Measurements from ENCODE around the gene MYL3.
"Not testable (repeated sequence)": the region's sequence is repeated elsewhere in the genome, so short reads cannot be mapped to it uniquely, and the experiment has no call there.

MYL3 gene

GRCh38 chr3:46824211-46824970, 38.9 kb downstream of the MYL3 start:
- no peak for DNase-seq (ENCODE audit: low read depth)

- DNase-seq (ENCODE audit: low read depth) = not testable (repeated sequence)
Observed at GRCh38 chr3:46823314-46823713, 39.9 kb downstream of the MYL3 start.

DNA sequence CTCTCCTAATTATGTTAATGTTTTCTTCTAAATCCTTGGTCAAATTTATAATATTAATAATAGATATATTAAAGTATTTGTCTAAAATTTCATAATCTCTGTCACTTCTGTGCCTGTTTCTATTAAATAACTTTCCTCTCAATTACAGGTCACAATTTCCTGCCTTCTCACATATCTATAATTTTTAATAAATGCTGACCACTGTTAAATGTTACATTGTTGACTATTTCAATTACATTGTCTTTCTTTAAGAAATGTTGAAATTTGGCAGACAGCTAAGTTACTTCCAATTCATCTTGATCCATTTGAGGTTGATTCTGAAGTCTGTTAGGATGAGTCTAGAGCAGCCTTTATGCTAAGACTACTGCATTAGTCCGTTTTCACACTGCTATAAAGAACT, 41.7 kb downstream of the MYL3 start:
- no peak for DNase-seq (ENCODE audit: low read depth)

- no peak for DNase-seq (ENCODE audit: low read depth)
Observed at GRCh38 chr3:46820852-46821251, 42.4 kb downstream of the MYL3 start.

GRCh38 chr3:46812237-46812791, 50.9 kb downstream of the MYL3 start:
- DNase-seq (ENCODE audit: low read depth) = peak; percentile 60

- no peak for DNase-seq (ENCODE audit: low read depth)
Observed at GRCh38 chr3:46811615-46812236, 51.5 kb downstream of the MYL3 start.

- DNase-seq (ENCODE audit: low read depth) = not testable (repeated sequence)
Observed at GRCh38 chr3:46808766-46809165, 54.5 kb downstream of the MYL3 start.

All from stimulated activated CD8-positive, alpha-beta memory T cell treated with anti-CD3 and anti-CD28 coated beads, Interleukin-15, amount 100 ng/mL, for 24 hours (primary cell).